Right forelimb (tissue), 1 donor: ENCODE results near the gene UBE2Z.

Experiments used
- DNase-seq: peaks from one replicate; pipeline ENCODE4 v3.0.0-alpha.2; 2018

UBE2Z gene

GRCh38 chr17:48961516-48962233 lies 53.5 kb downstream of the UBE2Z start:
- no peak for DNase-seq

GRCh38 chr17:48970224-48970623 lies 62.0 kb downstream of the UBE2Z start:
- no peak for DNase-seq

GRCh38 chr17:48970865-48971687 lies 62.9 kb downstream of the UBE2Z start:
- no peak for DNase-seq

GRCh38 chr17:48972749-48973097 lies 64.5 kb downstream of the UBE2Z start:
- DNase-seq: no peak

- no peak for DNase-seq
Observed at GRCh38 chr17:48973806-48974205, 65.6 kb downstream of the UBE2Z start.
